Aorta (tissue), 5 donors: Measurements from ENCODE around the gene NOA1. TPM values are rescaled to one million over a fixed set of nuclear protein-coding genes. Genes with fewer than 3 reads are reported as not detected.

ENCODE experiments used
- ATAC-seq: fragments of 200-7000 bp; cut with Tn5 transposase; one replicate; pipeline ENCODE4 v1.9.1; 2022; ENCODE audit warnings: moderate library complexity; ENCODE audit not compliant: low FRiP score
- DNase-seq, 2 donors: peaks; one replicate each; pipeline ENCODE4 v3.0.0-alpha.2; 2020
- H3K27ac ChIP-seq, 2 donors: one replicate each; pipeline ENCODE4 v1.5.1; 2013; ENCODE audit warnings: low read length in 2 of 2, mild to moderate bottlenecking in 2 of 2, moderate library complexity in 2 of 2, control low read depth in 1 of 2, inconsistent platforms in 1 of 2, low read depth in 1 of 2
- H3K27me3 ChIP-seq, 2 donors: one replicate each; pipeline ENCODE4 v1.6.1; 2013; ENCODE audit warnings: control low read depth in 1 of 2, low read length in 1 of 2, mild to moderate bottlenecking in 1 of 2, moderate library complexity in 1 of 2; ENCODE audit not compliant: insufficient read depth in 2 of 2, control insufficient read depth in 1 of 2
- H3K36me3 ChIP-seq, 2 donors: one replicate each; pipeline ENCODE4 v1.6.1; 2013; ENCODE audit warnings: control low read depth in 1 of 2, low read length in 1 of 2, mild to moderate bottlenecking in 1 of 2; ENCODE audit not compliant: insufficient read depth in 2 of 2, control insufficient read depth in 1 of 2
- H3K4me1 ChIP-seq, 2 donors: one replicate each; pipeline ENCODE4 v1.6.1; 2013; ENCODE audit warnings: low read length in 2 of 2, control low read depth in 1 of 2, mild to moderate bottlenecking in 1 of 2, moderate library complexity in 1 of 2; ENCODE audit not compliant: insufficient read depth in 2 of 2, control insufficient read depth in 1 of 2
- H3K4me3 ChIP-seq, 2 donors: one replicate each; pipeline ENCODE4 v1.5.1; 2013; ENCODE audit warnings: low read length in 2 of 2, control low read depth in 1 of 2, mild to moderate bottlenecking in 1 of 2
- H3K9me3 ChIP-seq: one replicate; pipeline ENCODE4 v1.6.1; 2013; ENCODE audit warnings: mild to moderate bottlenecking, low read length; ENCODE audit not compliant: control insufficient read depth
- WGBS, 2 donors: extraction: QIAGEN DNeasy Blood & Tissue Kit; methylation state at CpG; one replicate each; pipeline ENCODE4 v1.1.7; 2013; 5-methylcytosine and 5-hydroxymethylcytosine counted together
- intact Hi-C, 2 donors: fragments of 100-400 bp; cut with DNase I; formaldehyde crosslinking; loops; one replicate each; pipeline versions ENCODE4 v1.14.2 to v1.15.0; 2022
- long read RNA-seq, 2 donors: library from polyadenylated mRNA; unstranded; transcript quantifications; one replicate each; pipeline ENCODE4 v2.0.0, GENCODE V29; 2020 to 2021
- polyA plus RNA-seq, 2 donors: library from polyadenylated mRNA; stranded (reverse); fragments of 200-250 nt; gene quantifications; one replicate each; pipeline ENCODE4 v1.2.3, GENCODE V29; 2013
- total RNA-seq, 2 donors: library from RNA; stranded (reverse); fragmentation: NEBNext Ultra II Directional; extraction: Animal tissue kit (Norgen Biotek cat#: 25700); gene quantifications; one replicate each; pipeline ENCODE4 v1.2.1, GENCODE V29; 2021
- donor health status: healthy with polysubstance abuse.
- donor health status: Bipolar disorder and iron deficiency.
- donor health status: DM: no; HTN: no; CAD: no.
- donor health status: DM: no; HTN: no; CAD: no.
- donor health status: DM: yes; HTN: yes; CAD: no.

The NOA1 gene
- 10 to 100 TPM in 1 of 2 donors, 1 to 10 TPM in 1; 10.0 to 12.9 TPM for total RNA-seq
- polyA plus RNA-seq, result 10 to 100 TPM; 11.4 to 15.4 TPM
- long read RNA-seq, donor 1, transcript NOA1-201 (7 exons, 3,415 nt), result major isoform, 243 of 267 reads
- long read RNA-seq, donor 1, partial matches to known transcripts, result 13 of 267 reads
- long read RNA-seq, donor 1, other reads (novel, unspliced or antisense), result 11 of 267 reads
- long read RNA-seq, donor 2, transcript NOA1-201 (7 exons, 3,415 nt), result major isoform, 19 of 23 reads
- long read RNA-seq, donor 2, partial matches to known transcripts, result 3 of 23 reads
- long read RNA-seq, donor 2, other reads (novel, unspliced or antisense), result 1 of 23 reads

- H3K36me3 ChIP-seq, result peaks cover 0 to 3% of the 10 kb centered on the region in 2 donors
- no peaks in the 10 kb centered on the region for H3K27me3 ChIP-seq
- H3K4me3 ChIP-seq, result peak within 1 kb of the TSS; percentile 88 to 98
- H3K27ac ChIP-seq, result peak within 1 kb of the TSS in 1 of 2 donors; percentile 76
- H3K4me1 ChIP-seq, result peaks cover 0 to 3% of the 10 kb centered on the region in 2 donors
- ATAC-seq (peak; percentile 97), DNase-seq (peak; percentile 98 to 99)
- H3K9me3 ChIP-seq, result no peaks in the 10 kb centered on the region
- 0 to 1% methylated on average over 51 of the region's 51 CpGs for WGBS, 2 donors
- intact Hi-C loops, result loop anchor here (2.0 to 5.0 kb wide), 2 partner anchors 69 to 70 kb away; partner anchors contain the start of gene REST (in 1 of the 2)
Observed at GRCh38 chr4:56977321-56978012, at the start of gene NOA1. TSS of gene NOA1 (minus strand) at chr4:56977606. CDS start at chr4:56977585, 21 bp downstream.

- no peak overlapping the region for H3K27ac ChIP-seq
- H3K9me3 ChIP-seq, result no peaks in the 10 kb centered on the region
- 63 to 70% methylated on average over 4 of the region's 4 CpGs for WGBS, 2 donors
- H3K4me3 ChIP-seq, result no peak overlapping the region
- ATAC-seq (no peak), DNase-seq (no peak)
- no peaks in the 10 kb centered on the region for H3K27me3 ChIP-seq
- H3K36me3 ChIP-seq, result peaks cover 4% of the 10 kb centered on the region in 2 donors
- no peaks in the 10 kb centered on the region for H3K4me1 ChIP-seq
- intact Hi-C loops, result no loop called here
Observed at GRCh38 chr4:57023104-57023503, 45.7 kb upstream of the NOA1 start.

GRCh38 chr4:57020467-57021101, 43.2 kb upstream of the NOA1 start:
- intact Hi-C loops, result no loop called here
- no peak for DNase-seq
- peaks cover 6% of the 10 kb centered on the region in 2 donors for H3K36me3 ChIP-seq
- H3K27ac ChIP-seq, result no peak overlapping the region
- no peak for ATAC-seq
- 84 to 95% methylated on average over 5 of the region's 5 CpGs for WGBS, 2 donors
- no peaks in the 10 kb centered on the region for H3K4me1 ChIP-seq
- no peaks in the 10 kb centered on the region for H3K9me3 ChIP-seq
- H3K27me3 ChIP-seq, result no peaks in the 10 kb centered on the region
- H3K4me3 ChIP-seq, result no peak overlapping the region

GRCh38 chr4:57018980-57019379, 41.6 kb upstream of the NOA1 start:
- no peak overlapping the region for H3K27ac ChIP-seq
- no peak for DNase-seq

GRCh38 chr4:57013543-57014120, 36.2 kb upstream of the NOA1 start:
- no peak for ATAC-seq
- intact Hi-C loops, result no loop called here
- peaks cover 3 to 7% of the 10 kb centered on the region in 2 donors for H3K36me3 ChIP-seq
- H3K9me3 ChIP-seq, result no peaks in the 10 kb centered on the region
- no peaks in the 10 kb centered on the region for H3K27me3 ChIP-seq
- H3K4me3 ChIP-seq, result no peak overlapping the region
- no peaks in the 10 kb centered on the region for H3K4me1 ChIP-seq
- peak overlapping the region in 1 of 2 donors; percentile 27 for H3K27ac ChIP-seq
- DNase-seq, result no peak
- 51 to 55% methylated on average over 4 of the region's 4 CpGs for WGBS, 2 donors

More at GRCh38 chr4:57018980-57019379, 41.6 kb upstream of the NOA1 start:
- no peaks in the 10 kb centered on the region for H3K27me3 ChIP-seq
- intact Hi-C loops, result no loop called here
- H3K4me3 ChIP-seq, result no peak overlapping the region
- no peak for ATAC-seq
- peaks cover 6% of the 10 kb centered on the region in 2 donors for H3K36me3 ChIP-seq
- H3K4me1 ChIP-seq, result no peaks in the 10 kb centered on the region
- no peaks in the 10 kb centered on the region for H3K9me3 ChIP-seq

- WGBS, 2 donors, result 92 to 100% methylated on average over 1 of the region's 1 CpG
- Histone ChIP-seq H3K9me3 (no peaks in the 10 kb centered on the region), H3K4me1 (no peaks in the 10 kb centered on the region), H3K36me3 (peaks cover 0 to 4% of the 10 kb centered on the region in 2 donors), H3K27me3 (no peaks in the 10 kb centered on the region), H3K27ac (no peak overlapping the region), H3K4me3 (no peak overlapping the region)
- intact Hi-C loops, result no loop called here
- DNase-seq, result no peak
- no peak for ATAC-seq
Observed at GRCh38 chr4:56999751-57000150, 22.3 kb upstream of the NOA1 start.

- no peaks in the 10 kb centered on the region for H3K4me1 ChIP-seq
- ATAC-seq (peak; percentile 89), DNase-seq (peak in 1 of 2 donors; percentile 65)
- 6 to 15% methylated on average over 7 of the region's 7 CpGs for WGBS, 2 donors
- no peaks in the 10 kb centered on the region for H3K27me3 ChIP-seq
- intact Hi-C loops, result no loop called here
- H3K4me3 ChIP-seq, result no peak overlapping the region
- no peaks in the 10 kb centered on the region for H3K9me3 ChIP-seq
- peak overlapping the region in 1 of 2 donors; percentile 12 for H3K27ac ChIP-seq
- peaks cover 0 to 1% of the 10 kb centered on the region in 2 donors for H3K36me3 ChIP-seq
Observed at GRCh38 chr4:56995525-56995924, 18.1 kb upstream of the NOA1 start.

GRCh38 chr4:56990109-56990905, 12.9 kb upstream of the NOA1 start:
- no peak for ATAC-seq
- Histone ChIP-seq H3K9me3 (no peaks in the 10 kb centered on the region), H3K4me1 (no peaks in the 10 kb centered on the region), H3K36me3 (peaks cover 7 to 15% of the 10 kb centered on the region in 2 donors), H3K4me3 (no peak overlapping the region), H3K27ac (no peak overlapping the region), H3K27me3 (no peaks in the 10 kb centered on the region)
- intact Hi-C loops, result no loop called here
- no peak for DNase-seq
- WGBS, 2 donors, result 93 to 96% methylated on average over 6 of the region's 6 CpGs
